ENCODE results near the gene ZNF503.
"Not testable (repeated sequence)": the region's sequence is repeated elsewhere in the genome, so short reads cannot be mapped to it uniquely, and the experiment has no call there.

The ZNF503 gene

GRCh38 chr10:75392271-75392670 is 9.3 kb downstream of the ZNF503 start:
- in situ Hi-C loops (cut with HindIII; ENCODE audit: low pct_unique_long_range_greater_than_20kb, low sequenced_read_pairs) = no loop called here
- no peak for TF ChIP-seq JUND (IDR thresholded peaks at IDR 0.05; ENCODE audit: low read depth)
- DNase-seq (ENCODE audit: low read depth in 1 of 2, low spot score in 1 of 2) = no peak

- in situ Hi-C loops (cut with HindIII; ENCODE audit: low pct_unique_long_range_greater_than_20kb, low sequenced_read_pairs) = no loop called here
- DNase-seq (ENCODE audit: low read depth in 1 of 2, low spot score in 1 of 2) = no peak
- no peak for TF ChIP-seq JUND (IDR thresholded peaks at IDR 0.05; ENCODE audit: low read depth)
Measured at GRCh38 chr10:75390178-75390577, 11.4 kb downstream of the ZNF503 start.

DNA sequence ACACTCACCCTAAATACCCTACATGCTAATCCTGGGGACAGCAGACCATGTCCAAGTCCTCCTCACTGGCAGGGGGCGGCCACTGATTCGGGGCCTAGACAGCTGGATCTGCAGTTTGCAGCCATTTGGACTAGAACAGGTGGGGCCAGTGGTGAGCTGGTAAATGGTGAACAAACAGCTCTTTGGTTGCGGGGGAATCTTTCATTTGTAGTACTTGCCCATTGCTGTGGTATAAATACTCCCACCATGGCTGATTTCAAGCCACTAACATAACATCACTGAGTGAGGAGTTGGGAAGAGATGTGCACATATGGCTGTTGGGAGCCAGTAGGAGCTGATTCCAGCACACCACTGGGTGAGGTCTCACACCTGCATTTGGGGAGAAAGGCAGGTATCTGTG is 13.5 kb downstream of the ZNF503 start:
- in situ Hi-C loops (cut with HindIII; ENCODE audit: low pct_unique_long_range_greater_than_20kb, low sequenced_read_pairs) = no loop called here
- no peak for TF ChIP-seq JUND (IDR thresholded peaks at IDR 0.05; ENCODE audit: low read depth)
- no peak for DNase-seq (ENCODE audit: low read depth in 1 of 2, low spot score in 1 of 2)

GRCh38 chr10:75386128-75386527 is 15.4 kb downstream of the ZNF503 start:
- no peak for TF ChIP-seq JUND (IDR thresholded peaks at IDR 0.05; ENCODE audit: low read depth)
- in situ Hi-C loops (cut with HindIII; ENCODE audit: low pct_unique_long_range_greater_than_20kb, low sequenced_read_pairs) = no loop called here
- DNase-seq (ENCODE audit: low read depth in 1 of 2, low spot score in 1 of 2) = no peak

- TF ChIP-seq JUND (IDR thresholded peaks at IDR 0.05; ENCODE audit: low read depth) = no peak
- no peak for DNase-seq (ENCODE audit: low read depth in 1 of 2, low spot score in 1 of 2)
- in situ Hi-C loops (cut with HindIII; ENCODE audit: low pct_unique_long_range_greater_than_20kb, low sequenced_read_pairs) = no loop called here
Measured at GRCh38 chr10:75379817-75380216, 21.7 kb downstream of the ZNF503 start.

DNA sequence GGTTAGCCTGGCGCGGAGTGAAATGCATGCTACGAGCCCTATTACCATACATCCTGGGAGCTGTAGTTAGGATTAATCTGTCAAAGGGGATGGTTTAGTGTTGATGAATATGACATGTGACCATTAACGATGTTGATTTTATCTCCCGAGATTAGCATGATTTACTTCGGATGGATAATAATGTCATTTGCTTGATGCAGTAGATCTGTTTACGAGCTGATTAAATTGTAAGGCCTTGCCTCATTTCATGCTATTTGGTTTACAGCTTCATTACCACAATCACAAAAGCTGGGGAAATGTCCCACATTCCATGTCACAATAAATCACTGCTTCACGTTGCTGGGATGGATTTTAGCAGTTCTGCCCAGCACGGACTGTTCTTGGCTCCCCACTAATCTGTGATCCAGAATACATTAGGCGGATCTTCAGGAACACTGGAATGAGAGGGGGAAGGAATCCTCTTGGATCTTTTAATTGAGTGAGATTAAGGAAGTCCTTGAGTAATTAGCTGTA is 22.3 kb downstream of the ZNF503 start:
- TF ChIP-seq JUND (IDR thresholded peaks at IDR 0.05; ENCODE audit: low read depth) = no peak
- DNase-seq (ENCODE audit: low read depth in 1 of 2, low spot score in 1 of 2) = no peak
- in situ Hi-C loops (cut with HindIII; ENCODE audit: low pct_unique_long_range_greater_than_20kb, low sequenced_read_pairs) = no loop called here

GRCh38 chr10:75378379-75378778 is 23.2 kb downstream of the ZNF503 start:
- in situ Hi-C loops (cut with HindIII; ENCODE audit: low pct_unique_long_range_greater_than_20kb, low sequenced_read_pairs) = no loop called here
- TF ChIP-seq JUND (IDR thresholded peaks at IDR 0.05; ENCODE audit: low read depth) = no peak
- DNase-seq (ENCODE audit: low read depth in 1 of 2, low spot score in 1 of 2) = no peak

GRCh38 chr10:75377869-75378268 is 23.7 kb downstream of the ZNF503 start:
- no peak for DNase-seq (ENCODE audit: low read depth in 1 of 2, low spot score in 1 of 2)
- in situ Hi-C loops (cut with HindIII; ENCODE audit: low pct_unique_long_range_greater_than_20kb, low sequenced_read_pairs) = no loop called here
- no peak for TF ChIP-seq JUND (IDR thresholded peaks at IDR 0.05; ENCODE audit: low read depth)

GRCh38 chr10:75375838-75376237 is 25.7 kb downstream of the ZNF503 start:
- no peak for TF ChIP-seq JUND (IDR thresholded peaks at IDR 0.05; ENCODE audit: low read depth)
- in situ Hi-C loops (cut with HindIII; ENCODE audit: low pct_unique_long_range_greater_than_20kb, low sequenced_read_pairs) = no loop called here
- no peak for DNase-seq (ENCODE audit: low read depth in 1 of 2, low spot score in 1 of 2)

GRCh38 chr10:75371010-75371409 is 30.6 kb downstream of the ZNF503 start:
- no peak for TF ChIP-seq JUND (IDR thresholded peaks at IDR 0.05; ENCODE audit: low read depth)
- in situ Hi-C loops (cut with HindIII; ENCODE audit: low pct_unique_long_range_greater_than_20kb, low sequenced_read_pairs) = no loop called here
- DNase-seq (ENCODE audit: low read depth in 1 of 2, low spot score in 1 of 2) = no peak

DNA sequence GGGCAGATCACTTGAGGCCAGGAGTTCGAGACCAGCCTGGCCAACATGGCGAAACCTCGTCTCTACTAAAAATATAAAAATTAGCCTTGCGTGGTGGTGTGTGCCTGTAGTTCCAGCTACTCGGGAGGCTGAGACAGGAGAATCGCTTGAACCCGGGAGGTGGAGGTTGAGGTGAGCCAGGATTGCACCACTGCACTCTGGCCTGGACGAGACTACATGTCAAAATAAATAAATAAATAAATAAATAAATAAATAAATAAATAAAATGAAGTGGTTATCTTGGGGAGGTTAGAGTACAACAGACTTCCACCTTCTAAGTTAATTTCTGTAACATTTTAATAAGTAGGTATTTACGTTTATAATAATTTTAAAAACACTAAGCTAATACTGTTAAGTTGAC is 31.7 kb downstream of the ZNF503 start:
- in situ Hi-C loops (cut with HindIII; ENCODE audit: low pct_unique_long_range_greater_than_20kb, low sequenced_read_pairs); DNase-seq (ENCODE audit: low read depth in 1 of 2, low spot score in 1 of 2): not testable (repeated sequence)

GRCh38 chr10:75367901-75368300 is 33.7 kb downstream of the ZNF503 start:
- DNase-seq (ENCODE audit: low read depth in 1 of 2, low spot score in 1 of 2) = no peak
- TF ChIP-seq JUND (IDR thresholded peaks at IDR 0.05; ENCODE audit: low read depth) = no peak
- in situ Hi-C loops (cut with HindIII; ENCODE audit: low pct_unique_long_range_greater_than_20kb, low sequenced_read_pairs) = no loop called here

DNA sequence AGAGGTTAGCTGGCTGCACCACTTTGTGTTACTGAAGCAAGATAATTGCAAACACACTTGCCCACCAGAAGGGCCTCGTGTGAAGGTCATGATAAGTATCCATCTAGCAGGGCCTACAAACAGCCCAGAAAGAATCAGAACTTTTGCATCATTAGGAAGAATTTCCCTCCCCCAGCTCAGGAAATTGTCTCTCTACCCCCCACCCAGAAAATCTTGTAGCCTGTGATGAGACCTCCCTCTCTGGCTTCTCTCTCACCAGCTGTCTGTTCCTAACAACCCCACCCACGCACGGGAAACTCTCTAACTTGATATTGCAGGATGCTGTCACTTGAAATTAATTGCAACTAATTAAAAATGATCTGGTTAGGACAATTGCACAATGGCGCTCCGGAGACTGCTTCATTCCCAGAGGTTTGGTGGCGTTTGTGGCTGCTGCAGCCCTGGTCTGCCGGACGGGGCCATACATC is 34.5 kb downstream of the ZNF503 start:
- in situ Hi-C loops (cut with HindIII; ENCODE audit: low pct_unique_long_range_greater_than_20kb, low sequenced_read_pairs) = no loop called here
- no peak for DNase-seq (ENCODE audit: low read depth in 1 of 2, low spot score in 1 of 2)
- no peak for TF ChIP-seq JUND (IDR thresholded peaks at IDR 0.05; ENCODE audit: low read depth)

- in situ Hi-C loops (cut with HindIII; ENCODE audit: low pct_unique_long_range_greater_than_20kb, low sequenced_read_pairs) = no loop called here
- TF ChIP-seq JUND (IDR thresholded peaks at IDR 0.05; ENCODE audit: low read depth) = no peak
- no peak for DNase-seq (ENCODE audit: low read depth in 1 of 2, low spot score in 1 of 2)
Measured at GRCh38 chr10:75363431-75363830, 38.1 kb downstream of the ZNF503 start.

- DNase-seq (ENCODE audit: low read depth in 1 of 2, low spot score in 1 of 2); in situ Hi-C loops (cut with HindIII; ENCODE audit: low pct_unique_long_range_greater_than_20kb, low sequenced_read_pairs): not testable (repeated sequence)
Measured at GRCh38 chr10:75359876-75360275, 41.7 kb downstream of the ZNF503 start.
